22Rv1 (cell line): ENCODE measurements around the gene RAB17.

Experiments
- CTCF ChIP-seq: fragments of 450-650 bp; IDR thresholded peaks from 2 replicates; pipeline ENCODE4 v1.5.1; 2017; ENCODE audit warnings: mild to moderate bottlenecking
- ZFX ChIP-seq: fragments of 450-650 bp; IDR thresholded peaks from 2 replicates; pipeline ENCODE4 v1.6.1; 2017; ENCODE audit warnings: antibody characterized with exemption, borderline replicate concordance

- TF ChIP-seq CTCF (no peak), ZFX (no peak)
These were observed 40.7 kb downstream of the RAB17 start for GRCh38 chr2:237549643-237550415.
